Peyer's patch (tissue), 4 donors: ENCODE measurements around the gene FARP2. TPM values are rescaled to one million over a fixed set of nuclear protein-coding genes. Genes with fewer than 3 reads are reported as not detected.
"Not testable (repeated sequence)": the region's sequence is repeated elsewhere in the genome, so short reads cannot be mapped to it uniquely, and the experiment has no call there.

Source experiments
- DNase-seq, 3 donors: peaks; one replicate each; pipeline ENCODE4 v3.0.0-alpha.2; 2017 to 2019
- H3K27ac ChIP-seq, 4 donors: fragments of 200-600 bp; sonication (generic); one replicate each; pipeline ENCODE4 v1.5.1; 2016 to 2019
- H3K27me3 ChIP-seq, 2 donors: fragments of 200-600 bp; sonication (generic); one replicate each; pipeline ENCODE4 v1.5.1; 2019
- H3K36me3 ChIP-seq, 3 donors: fragments of 200-600 bp; sonication (generic); one replicate each; pipeline ENCODE4 v1.5.1; 2016 to 2019
- H3K4me1 ChIP-seq, 4 donors: fragments of 200-600 bp; sonication (generic); one replicate each; pipeline ENCODE4 v1.5.1; 2016 to 2019
- H3K4me3 ChIP-seq, 4 donors: fragments of 200-600 bp; sonication (generic); 1 replicate in 3 of 4; 2 replicates in 1 of 4; pipeline ENCODE4 v1.5.1; 2016 to 2019; ENCODE audit warnings: mild to moderate bottlenecking in 1 of 4
- H3K9me3 ChIP-seq, 4 donors: fragments of 200-600 bp; sonication (generic); one replicate each; pipeline ENCODE4 v1.5.1; 2016 to 2019; ENCODE audit warnings: mild to moderate bottlenecking in 1 of 4
- CTCF ChIP-seq, 6 experiments: fragments of 450-650 bp in 4 of 6; fragments of 200-600 bp in 2 of 6; sonication (generic) in 1 of 6; IDR thresholded peaks; one replicate each; pipeline ENCODE4 v1.5.1; 2017 to 2019; ENCODE audit warnings: antibody characterized with exemption in 6 of 6, mild to moderate bottlenecking in 3 of 6, moderate library complexity in 1 of 6
- POLR2A ChIP-seq, 2 donors: fragments of 450-650 bp; IDR thresholded peaks; one replicate each; pipeline ENCODE4 v1.5.1; 2017; ENCODE audit warnings: antibody characterized with exemption in 2 of 2, mild to moderate bottlenecking in 2 of 2, moderate library complexity in 2 of 2
- total RNA-seq, 4 donors: library from RNA; depleted of rRNA; stranded (reverse); fragments of >200 nt; gene quantifications; one replicate each; pipeline ENCODE4 v1.1.0, GENCODE V29; 2016

Gene FARP2
- total RNA-seq, 4 donors from 2014 or later, result 107 to 169 (median 140) TPM

- Histone ChIP-seq H3K4me1 (no peaks in the 10 kb centered on the region), H3K9me3 (no peaks in the 10 kb centered on the region), H3K36me3 (peaks cover 0 to 95% (median 0%) of the 10 kb centered on the region in 3 donors), H3K27ac (no peak overlapping the region), H3K27me3 (no peaks in the 10 kb centered on the region), H3K4me3 (no peak overlapping the region)
- TF ChIP-seq CTCF (IDR thresholded peaks at IDR 0.05) (no peak), POLR2A (IDR thresholded peaks at IDR 0.05) (no peak)
- no peak for DNase-seq
Observed at GRCh38 chr2:241413929-241414580, 58.0 kb downstream of the FARP2 start.

DNA sequence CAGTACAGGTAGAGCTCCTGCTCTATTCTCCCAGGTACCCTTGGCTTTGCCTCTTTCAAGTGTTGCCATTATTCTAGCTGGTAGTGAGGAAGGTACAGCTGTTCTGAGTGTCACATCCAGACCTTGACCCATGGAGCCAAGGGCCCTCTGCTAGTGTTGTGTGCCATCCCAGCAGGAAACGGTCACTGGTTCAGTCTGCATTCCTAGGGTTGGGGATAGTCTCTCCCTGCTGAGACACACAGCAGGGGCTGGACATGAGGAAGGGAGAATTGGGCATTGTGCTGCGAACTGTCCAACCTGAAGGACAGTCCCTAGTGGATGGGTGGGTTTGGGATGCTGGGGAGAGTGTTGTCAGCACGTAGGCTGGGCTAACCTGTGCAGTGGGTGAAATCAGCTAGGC lies 59.1 kb downstream of the FARP2 start:
- no peak overlapping the region for H3K27ac ChIP-seq
- DNase-seq, result no peak
- no peak for TF ChIP-seq POLR2A (IDR thresholded peaks at IDR 0.05)
- no peak for TF ChIP-seq CTCF (IDR thresholded peaks at IDR 0.05)
- no peak overlapping the region for H3K4me3 ChIP-seq
- no peaks in the 10 kb centered on the region for H3K4me1 ChIP-seq
- no peaks in the 10 kb centered on the region for H3K27me3 ChIP-seq
- H3K9me3 ChIP-seq, result no peaks in the 10 kb centered on the region
- H3K36me3 ChIP-seq, result peaks cover 0 to 95% (median 0%) of the 10 kb centered on the region in 3 donors

DNA sequence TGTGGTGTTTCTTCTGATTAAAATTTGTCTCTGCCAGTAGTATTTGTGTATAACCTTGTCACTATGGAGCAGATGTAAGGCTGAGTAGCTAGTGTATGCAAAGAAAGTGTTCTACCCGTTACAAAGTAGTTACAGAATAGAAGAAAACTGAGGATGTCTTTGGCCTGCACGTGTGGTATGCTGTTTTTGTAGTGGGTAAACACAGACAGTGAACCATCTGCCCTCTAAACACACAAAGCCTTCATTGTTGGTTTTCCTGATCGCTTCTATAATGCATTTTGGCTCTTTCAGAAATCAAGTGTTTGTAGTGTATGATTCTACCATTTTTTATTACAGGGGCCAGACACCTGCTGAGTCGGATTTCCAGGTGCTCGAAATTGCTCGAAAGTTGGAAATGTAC lies 61.5 kb downstream of the FARP2 start:
- no peaks in the 10 kb centered on the region for H3K27me3 ChIP-seq
- peaks cover 0 to 93% (median 0%) of the 10 kb centered on the region in 3 donors for H3K36me3 ChIP-seq
- no peak for TF ChIP-seq POLR2A (IDR thresholded peaks at IDR 0.05)
- no peak for TF ChIP-seq CTCF (IDR thresholded peaks at IDR 0.05)
- no peak for DNase-seq
- H3K4me1 ChIP-seq, result no peaks in the 10 kb centered on the region
- no peak overlapping the region for H3K4me3 ChIP-seq
- H3K27ac ChIP-seq, result no peak overlapping the region
- H3K9me3 ChIP-seq, result no peaks in the 10 kb centered on the region

DNA sequence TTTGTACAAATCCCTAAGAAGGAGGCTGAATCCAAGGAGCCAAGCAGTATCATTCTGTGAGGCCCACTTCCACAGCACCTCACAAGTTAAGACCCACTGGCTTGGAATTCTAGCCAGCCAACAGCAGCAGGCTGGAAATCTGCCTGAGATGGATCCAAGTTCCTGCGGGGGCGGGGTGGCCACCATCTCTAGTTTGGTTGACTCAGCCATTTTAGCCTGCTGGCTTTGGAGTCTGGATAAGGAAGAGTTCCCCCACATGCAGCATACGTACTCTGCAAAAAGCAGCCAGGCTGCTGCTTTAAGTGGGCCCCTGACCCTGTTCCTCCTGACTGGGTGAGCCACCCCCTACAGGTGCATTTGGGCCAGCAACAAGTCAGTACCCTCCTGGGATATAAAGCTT lies 65.2 kb downstream of the FARP2 start:
- TF ChIP-seq CTCF (IDR thresholded peaks at IDR 0.05) (no peak), POLR2A (IDR thresholded peaks at IDR 0.05) (no peak)
- DNase-seq, result no peak
- no peaks in the 10 kb centered on the region for H3K9me3 ChIP-seq
- H3K27ac ChIP-seq, result no peak overlapping the region
- no peaks in the 10 kb centered on the region for H3K4me1 ChIP-seq
- H3K36me3 ChIP-seq, result peaks cover 0 to 66% (median 0%) of the 10 kb centered on the region in 3 donors
- no peaks in the 10 kb centered on the region for H3K27me3 ChIP-seq
- H3K4me3 ChIP-seq, result no peak overlapping the region

GRCh38 chr2:241421942-241422341 lies 65.9 kb downstream of the FARP2 start:
- H3K27me3 ChIP-seq, H3K27ac ChIP-seq, DNase-seq, H3K4me1 ChIP-seq, H3K9me3 ChIP-seq, H3K4me3 ChIP-seq: not testable (repeated sequence)
- H3K36me3 ChIP-seq, result peaks cover 0 to 60% (median 0%) of the 10 kb centered on the region in 3 donors

- Histone ChIP-seq H3K36me3 (peaks cover 0 to 59% (median 0%) of the 10 kb centered on the region in 3 donors), H3K4me1 (no peaks in the 10 kb centered on the region), H3K27ac (no peak overlapping the region), H3K27me3 (no peaks in the 10 kb centered on the region), H3K9me3 (no peaks in the 10 kb centered on the region), H3K4me3 (no peak overlapping the region)
- TF ChIP-seq CTCF (IDR thresholded peaks at IDR 0.05) (no peak), POLR2A (IDR thresholded peaks at IDR 0.05) (no peak)
- DNase-seq, result no peak
Observed at GRCh38 chr2:241422350-241422749, 66.3 kb downstream of the FARP2 start.

DNA sequence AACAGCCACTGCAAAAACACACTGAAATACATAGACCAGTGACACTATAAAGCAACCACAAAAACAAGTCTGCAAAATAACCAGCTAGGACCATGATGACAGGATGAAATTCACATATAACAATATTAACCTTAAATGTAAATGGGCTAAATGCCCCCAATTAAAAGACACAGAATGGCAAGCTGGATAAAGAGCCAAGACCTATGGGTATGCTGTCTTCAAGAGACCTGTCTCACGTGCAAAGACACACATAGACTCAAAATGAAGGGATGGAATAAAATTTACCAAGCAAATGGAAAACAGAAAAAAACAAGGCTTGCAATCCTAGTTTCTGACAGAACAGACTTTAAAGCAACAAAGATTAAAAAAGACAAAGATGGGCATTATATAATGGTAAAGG lies 67.4 kb downstream of the FARP2 start:
- H3K9me3 ChIP-seq, H3K4me1 ChIP-seq, H3K27me3 ChIP-seq, DNase-seq, H3K27ac ChIP-seq, H3K4me3 ChIP-seq: not testable (repeated sequence)
- peaks cover 0 to 51% (median 0%) of the 10 kb centered on the region in 3 donors for H3K36me3 ChIP-seq
